Body of pancreas (tissue), 4 donors: Measurements from ENCODE around the gene ZSCAN10.

Experiments
- POLR2A ChIP-seq, 3 donors: fragments of 450-650 bp; IDR thresholded peaks; one replicate each; pipeline ENCODE4 v1.6.1; 2016; ENCODE audit warnings: antibody characterized with exemption in 3 of 3, mild to moderate bottlenecking in 2 of 3
- TF ChIP-seq, protein P1 (sequence below), 7 experiments: fragments of 450-650 bp in 4 of 7; fragments of 200-600 bp in 3 of 7; sonication (generic) in 3 of 7; IDR thresholded peaks; one replicate each; pipeline ENCODE4 v1.5.1; 2016 to 2019; ENCODE audit warnings: antibody characterized with exemption in 7 of 7

- TF ChIP-seq POLR2A (IDR thresholded peaks at IDR 0.05), result no peak
- TF ChIP-seq, protein P1, sequence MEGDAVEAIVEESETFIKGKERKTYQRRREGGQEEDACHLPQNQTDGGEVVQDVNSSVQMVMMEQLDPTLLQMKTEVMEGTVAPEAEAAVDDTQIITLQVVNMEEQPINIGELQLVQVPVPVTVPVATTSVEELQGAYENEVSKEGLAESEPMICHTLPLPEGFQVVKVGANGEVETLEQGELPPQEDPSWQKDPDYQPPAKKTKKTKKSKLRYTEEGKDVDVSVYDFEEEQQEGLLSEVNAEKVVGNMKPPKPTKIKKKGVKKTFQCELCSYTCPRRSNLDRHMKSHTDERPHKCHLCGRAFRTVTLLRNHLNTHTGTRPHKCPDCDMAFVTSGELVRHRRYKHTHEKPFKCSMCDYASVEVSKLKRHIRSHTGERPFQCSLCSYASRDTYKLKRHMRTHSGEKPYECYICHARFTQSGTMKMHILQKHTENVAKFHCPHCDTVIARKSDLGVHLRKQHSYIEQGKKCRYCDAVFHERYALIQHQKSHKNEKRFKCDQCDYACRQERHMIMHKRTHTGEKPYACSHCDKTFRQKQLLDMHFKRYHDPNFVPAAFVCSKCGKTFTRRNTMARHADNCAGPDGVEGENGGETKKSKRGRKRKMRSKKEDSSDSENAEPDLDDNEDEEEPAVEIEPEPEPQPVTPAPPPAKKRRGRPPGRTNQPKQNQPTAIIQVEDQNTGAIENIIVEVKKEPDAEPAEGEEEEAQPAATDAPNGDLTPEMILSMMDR (IDR thresholded peaks at IDR 0.05), result no peak
Observed at GRCh38 chr16:3138823-3139426, 39.8 kb upstream of the ZSCAN10 start.
